HUDEP-2 (cell line): Measurements from ENCODE around the gene SPDYE1.

Experiments used
- DNase-seq, 76 experiments: peaks; one replicate each; lab custom pipeline; 2025; ENCODE audit not compliant: unreplicated experiment in 76 of 76; lab: John Stamatoyannopoulos, UW

Gene SPDYE1

DNA sequence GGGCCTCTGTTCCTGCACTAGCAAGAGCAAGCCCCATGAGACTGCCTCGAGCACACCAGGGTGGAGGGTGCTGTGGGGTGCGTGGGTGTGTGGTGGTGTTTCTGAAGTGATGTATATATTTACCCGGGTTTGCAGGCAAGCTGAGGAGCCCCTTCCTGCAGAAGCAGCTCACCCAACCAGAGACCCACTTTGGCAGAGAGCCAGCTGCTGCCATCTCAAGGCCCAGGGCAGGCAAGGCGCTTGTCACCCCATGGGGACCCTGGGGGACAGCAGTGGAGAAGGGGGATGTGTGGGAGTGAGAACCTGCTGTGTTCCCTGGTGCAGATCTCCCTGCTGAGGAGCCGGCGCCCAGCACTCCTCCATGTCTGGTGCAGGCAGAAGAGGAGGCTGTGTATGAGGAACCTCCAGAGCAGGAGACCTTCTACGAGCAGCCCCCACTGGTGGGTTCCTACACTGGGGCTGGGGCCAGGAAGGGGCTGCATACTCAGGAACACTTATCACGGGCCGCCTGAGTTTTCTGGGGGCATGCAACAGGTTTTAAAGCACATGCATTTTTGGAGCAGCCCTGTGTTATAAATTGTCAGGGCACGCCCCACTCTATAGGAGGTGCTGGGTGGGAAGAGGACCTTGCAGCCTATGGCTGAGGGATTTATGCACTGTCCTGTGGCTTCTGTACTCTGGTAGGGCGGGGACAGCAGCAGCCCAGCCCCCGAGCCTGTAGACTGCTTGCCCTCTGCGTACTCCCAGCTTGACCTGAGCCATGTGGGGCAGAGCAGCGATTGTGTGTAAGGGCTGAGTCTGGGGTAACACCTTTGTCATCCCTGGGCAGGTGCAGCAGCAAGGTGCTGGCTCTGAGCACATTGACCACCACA lies 61.8 kb downstream of the SPDYE1 start:
- no peak for DNase-seq
